HG03558 (cell line): ENCODE results near the gene ANKS1B.
"Not testable (repeated sequence)": the region's sequence is repeated elsewhere in the genome, so short reads cannot be mapped to it uniquely, and the experiment has no call there.

ENCODE experiments used
- ATAC-seq: cut with Tn5 transposase; IDR thresholded peaks from one replicate; pipeline ENCODE4 v1.9.1; 2021; ENCODE audit warnings: moderate number of reproducible peaks; ENCODE audit not compliant: unreplicated experiment; ENCODE audit errors: extremely low read depth

Gene ANKS1B

GRCh38 chr12:99898645-99899044 lies 86.1 kb downstream of the ANKS1B start:
- ATAC-seq: no peak

- no peak for ATAC-seq
Measured at GRCh38 chr12:99879439-99879838, 105.3 kb downstream of the ANKS1B start.

- no peak for ATAC-seq
Measured at GRCh38 chr12:99875081-99875480, 109.7 kb downstream of the ANKS1B start.

GRCh38 chr12:99870085-99870484 lies 114.7 kb downstream of the ANKS1B start:
- no peak for ATAC-seq

- ATAC-seq: no peak
Measured at GRCh38 chr12:99861731-99862130, 123.0 kb downstream of the ANKS1B start.

GRCh38 chr12:99859126-99859525 lies 125.6 kb downstream of the ANKS1B start:
- ATAC-seq: no peak

- no peak for ATAC-seq
Measured at GRCh38 chr12:99852666-99853065, 132.1 kb downstream of the ANKS1B start.

- ATAC-seq: no peak
Measured at GRCh38 chr12:99847936-99848335, 136.8 kb downstream of the ANKS1B start.

- ATAC-seq: no peak
Measured at GRCh38 chr12:99834710-99835109, 150.0 kb downstream of the ANKS1B start.

GRCh38 chr12:99833397-99833796 lies 151.3 kb downstream of the ANKS1B start:
- no peak for ATAC-seq

- ATAC-seq: no peak
Measured at GRCh38 chr12:99824900-99825542, 159.7 kb downstream of the ANKS1B start.

- no peak for ATAC-seq
Measured at GRCh38 chr12:99822273-99822672, 162.5 kb downstream of the ANKS1B start.

GRCh38 chr12:99810718-99811593 lies 173.8 kb downstream of the ANKS1B start:
- ATAC-seq: no peak

GRCh38 chr12:99809909-99810308 lies 174.8 kb downstream of the ANKS1B start:
- ATAC-seq: no peak

- no peak for ATAC-seq
Measured at GRCh38 chr12:99806304-99806703, 178.4 kb downstream of the ANKS1B start.

GRCh38 chr12:99804715-99805114 lies 180.0 kb downstream of the ANKS1B start:
- ATAC-seq: no peak

- ATAC-seq: no peak
Measured at GRCh38 chr12:99800605-99801004, 184.1 kb downstream of the ANKS1B start.

GRCh38 chr12:99797931-99798330 lies 186.8 kb downstream of the ANKS1B start:
- ATAC-seq: not testable (repeated sequence)

- no peak for ATAC-seq
Measured at GRCh38 chr12:99783421-99783820, 201.3 kb downstream of the ANKS1B start.

GRCh38 chr12:99772274-99772673 lies 212.5 kb downstream of the ANKS1B start:
- ATAC-seq: no peak

GRCh38 chr12:99771659-99772058 lies 213.1 kb downstream of the ANKS1B start:
- no peak for ATAC-seq
